ENCODE data around the gene POU3F3.

POU3F3 gene

GRCh38 chr2:104853534-104854497, at the start of gene POU3F3:
TSS of gene POU3F3 (plus strand) at chr2:104854115. CDS start at chr2:104855511, 1,396 bp downstream.
- DNase-seq = no peak

DNA sequence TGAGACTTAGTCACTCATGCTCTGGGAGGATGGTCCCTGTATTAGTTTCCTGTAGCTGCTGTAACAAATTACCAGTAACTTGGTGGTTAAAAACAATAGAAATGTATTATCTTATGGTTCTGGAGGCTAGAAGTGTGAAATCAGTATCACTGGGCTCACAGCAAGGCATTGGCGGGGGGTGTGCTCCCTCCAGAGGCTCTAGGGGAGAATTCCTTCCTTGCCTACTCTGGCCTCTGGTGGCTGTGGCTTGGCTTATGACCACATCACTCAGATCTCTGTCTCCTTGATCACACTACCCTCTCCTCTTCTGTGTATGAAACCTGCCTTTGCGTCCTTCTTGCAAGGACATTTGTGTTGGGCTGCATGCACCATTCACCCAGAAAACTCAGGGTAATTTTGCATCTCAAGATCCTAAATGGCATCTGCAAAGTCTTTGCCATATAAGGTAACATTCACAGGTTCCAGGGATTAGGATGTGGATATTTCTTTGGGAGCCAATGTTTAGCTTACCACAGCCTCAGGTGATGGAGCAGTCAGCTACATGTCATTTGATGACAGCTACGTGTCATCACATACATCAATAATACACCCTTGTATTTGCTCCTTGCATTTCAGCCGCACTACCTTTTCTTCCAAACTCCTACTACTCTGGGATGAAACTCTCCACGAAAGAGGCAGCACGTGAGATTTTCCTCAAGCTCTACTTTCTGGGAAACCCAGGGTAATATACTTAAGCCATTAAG, 49.6 kb upstream of the POU3F3 start:
- DNase-seq = no peak

DNA sequence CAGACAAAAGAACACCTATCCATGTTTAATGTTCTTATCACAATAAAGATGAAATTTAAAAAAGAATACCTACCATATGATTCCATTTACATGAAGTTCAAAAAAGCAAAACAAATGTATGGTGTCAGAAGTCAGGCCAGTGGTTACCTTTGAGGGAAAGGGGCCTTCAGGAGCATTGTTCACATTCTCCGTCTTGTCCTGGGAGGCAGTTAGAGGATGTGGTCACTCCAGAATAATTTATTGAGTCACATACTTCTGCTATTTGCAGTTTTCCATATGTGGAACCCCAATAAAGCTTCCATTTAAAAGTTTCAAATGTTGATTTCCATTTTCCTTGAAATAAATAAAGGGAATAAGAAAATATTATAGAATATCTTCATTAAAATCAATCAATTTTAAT, 41.6 kb upstream of the POU3F3 start:
- DNase-seq = no peak

DNA sequence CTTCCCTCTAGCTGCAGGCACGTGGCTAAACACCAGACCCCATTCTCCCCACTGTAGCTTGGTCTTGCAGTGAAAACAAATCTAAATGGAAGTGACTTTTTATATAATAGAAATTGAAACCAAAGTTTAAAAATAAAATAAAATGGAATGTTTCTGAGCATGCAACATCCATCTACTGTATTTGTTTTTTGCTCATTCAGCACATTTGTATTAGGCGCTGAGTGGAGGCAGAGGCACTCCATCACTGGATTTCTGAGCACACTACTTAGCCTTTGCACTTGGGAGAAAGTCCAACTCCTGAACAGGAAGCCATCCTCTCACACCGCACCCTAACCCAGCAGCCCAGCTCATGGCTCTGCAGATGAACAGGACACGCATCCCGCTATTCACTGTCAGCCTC, 37.8 kb upstream of the POU3F3 start:
- no peak for DNase-seq

GRCh38 chr2:104818264-104818663, 35.7 kb upstream of the POU3F3 start:
- DNase-seq = no peak

GRCh38 chr2:104820126-104820525, 33.8 kb upstream of the POU3F3 start:
- no peak for DNase-seq

DNA sequence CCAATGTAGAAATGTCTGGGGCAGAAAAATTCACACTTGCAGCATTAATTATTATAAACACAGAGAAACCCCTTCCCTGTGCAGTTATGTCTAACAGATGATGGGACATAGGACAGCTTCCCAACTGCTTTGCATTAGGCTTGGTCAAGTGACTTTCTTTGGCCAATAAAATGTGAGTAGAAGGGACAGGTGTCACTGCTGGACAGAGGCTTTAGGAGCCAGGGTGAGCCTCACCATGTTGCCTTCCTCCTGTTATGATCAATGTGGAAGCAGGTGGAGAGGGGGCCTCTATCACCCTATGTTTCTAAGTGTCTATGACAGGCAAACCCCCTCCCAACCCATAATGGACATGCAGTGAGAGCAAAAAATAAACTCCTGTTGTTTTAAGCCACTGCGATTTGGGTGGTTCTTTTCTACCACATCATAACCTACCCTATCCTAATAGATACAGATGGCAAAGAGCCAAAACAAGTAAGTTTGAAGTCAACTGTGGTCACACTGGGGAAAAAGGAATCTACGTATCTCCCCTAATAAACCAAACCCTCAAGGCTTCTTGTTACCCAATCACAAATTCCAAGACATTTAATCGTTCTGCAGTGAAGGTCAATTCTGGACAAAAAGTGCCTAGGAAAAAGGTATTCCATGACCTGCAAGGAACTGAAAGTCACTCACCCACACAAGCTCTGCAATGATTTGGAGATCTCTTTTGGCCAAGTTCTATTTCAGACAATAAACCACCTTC, 28.6 kb upstream of the POU3F3 start:
- DNase-seq = no peak

DNA sequence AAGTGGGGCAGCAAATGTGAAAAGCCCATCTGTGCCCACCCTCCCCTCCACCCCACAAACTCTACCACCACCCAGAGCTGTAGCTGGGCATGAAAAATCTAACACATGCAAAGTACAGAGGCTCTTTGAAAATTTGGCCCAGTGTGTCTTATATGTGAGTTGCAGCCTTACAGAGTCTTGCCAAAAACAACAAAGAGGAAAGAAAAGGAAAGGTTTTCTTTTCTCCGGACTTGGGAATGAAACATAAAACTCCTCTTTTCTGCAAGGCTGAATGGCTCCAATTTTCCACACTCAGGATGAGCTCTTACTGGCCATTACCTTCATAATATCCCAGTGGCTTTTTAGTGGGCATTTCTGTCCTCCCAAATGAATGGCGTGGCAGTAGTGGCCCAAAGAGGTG, 27.9 kb upstream of the POU3F3 start:
- DNase-seq = no peak

DNA sequence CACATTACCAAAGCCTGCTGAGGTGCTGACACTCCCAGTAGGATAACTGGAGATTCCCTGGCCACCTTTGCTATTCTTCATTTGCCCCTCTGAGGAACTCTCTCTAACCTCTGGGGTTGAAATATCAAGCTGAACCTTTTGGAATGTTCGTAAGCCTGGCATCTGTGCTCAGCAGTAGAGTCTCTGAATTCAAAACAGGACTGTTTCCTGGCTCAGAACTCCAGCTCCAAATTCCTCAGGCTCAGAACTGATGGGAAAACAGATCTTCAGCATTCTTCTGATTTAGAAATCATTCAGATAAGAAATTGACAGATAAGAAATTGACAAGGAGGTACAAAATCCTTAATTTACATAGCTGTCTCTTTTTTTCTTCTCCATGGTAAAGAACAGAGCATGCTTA, 22.2 kb upstream of the POU3F3 start:
- no peak for DNase-seq

DNA sequence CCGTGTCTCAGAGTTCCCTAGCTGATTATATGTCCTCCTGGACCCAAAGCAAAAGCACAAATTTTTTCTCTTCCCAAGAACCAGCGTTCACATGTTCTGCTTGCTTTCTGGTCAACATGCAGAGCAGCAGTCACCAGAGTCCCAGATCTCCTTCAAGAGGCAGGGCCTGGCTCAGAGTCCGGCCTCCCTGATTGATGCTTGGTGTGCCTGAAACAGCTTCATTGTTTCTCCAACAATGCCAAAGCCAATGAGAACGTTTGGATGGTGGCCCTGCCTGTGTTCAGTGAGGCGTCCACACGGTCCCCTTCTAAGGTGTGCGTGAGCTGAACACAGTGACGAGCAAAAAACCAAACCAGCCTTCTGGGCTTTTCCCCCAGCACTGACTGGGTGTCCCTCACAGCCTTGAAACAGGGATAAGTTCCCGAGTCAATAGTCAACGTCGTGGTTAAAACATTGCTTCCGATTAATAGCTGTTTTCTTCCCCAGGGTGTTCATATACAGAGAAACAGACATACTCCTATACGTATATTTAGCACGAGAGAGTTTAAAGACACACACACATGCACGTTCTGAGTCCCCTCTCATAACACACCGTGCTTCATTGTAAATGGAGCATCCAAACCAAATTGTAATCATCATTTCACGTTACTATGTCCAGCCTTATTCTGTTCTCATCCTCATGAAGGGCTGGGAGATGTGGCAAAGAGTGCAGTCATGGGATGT, 19.3 kb upstream of the POU3F3 start:
- DNase-seq = no peak

DNA sequence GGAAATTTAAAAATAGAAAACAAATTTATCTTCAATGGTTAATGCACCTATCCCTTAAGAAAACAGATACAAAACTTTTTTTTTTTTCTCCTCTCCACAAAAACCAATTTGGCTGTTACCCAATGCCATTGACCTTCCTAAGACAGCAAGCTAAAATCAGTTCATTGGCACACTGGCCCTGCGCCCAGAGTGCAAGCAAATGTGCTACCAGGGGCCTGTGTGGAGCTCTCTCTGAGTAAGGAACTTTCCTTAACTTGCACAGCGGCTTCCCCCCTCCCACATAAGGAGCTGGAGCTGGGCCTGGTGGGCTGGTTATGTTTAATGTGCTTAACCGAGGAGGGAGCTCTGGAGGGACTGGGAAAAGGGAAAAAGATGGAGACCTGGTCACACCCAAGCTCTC, 17.6 kb upstream of the POU3F3 start:
- DNase-seq = no peak

- no peak for DNase-seq
These were observed 17.1 kb upstream of the POU3F3 start for GRCh38 chr2:104836841-104837240.

- DNase-seq = no peak
These were observed 13.8 kb upstream of the POU3F3 start for GRCh38 chr2:104840156-104840555.

DNA sequence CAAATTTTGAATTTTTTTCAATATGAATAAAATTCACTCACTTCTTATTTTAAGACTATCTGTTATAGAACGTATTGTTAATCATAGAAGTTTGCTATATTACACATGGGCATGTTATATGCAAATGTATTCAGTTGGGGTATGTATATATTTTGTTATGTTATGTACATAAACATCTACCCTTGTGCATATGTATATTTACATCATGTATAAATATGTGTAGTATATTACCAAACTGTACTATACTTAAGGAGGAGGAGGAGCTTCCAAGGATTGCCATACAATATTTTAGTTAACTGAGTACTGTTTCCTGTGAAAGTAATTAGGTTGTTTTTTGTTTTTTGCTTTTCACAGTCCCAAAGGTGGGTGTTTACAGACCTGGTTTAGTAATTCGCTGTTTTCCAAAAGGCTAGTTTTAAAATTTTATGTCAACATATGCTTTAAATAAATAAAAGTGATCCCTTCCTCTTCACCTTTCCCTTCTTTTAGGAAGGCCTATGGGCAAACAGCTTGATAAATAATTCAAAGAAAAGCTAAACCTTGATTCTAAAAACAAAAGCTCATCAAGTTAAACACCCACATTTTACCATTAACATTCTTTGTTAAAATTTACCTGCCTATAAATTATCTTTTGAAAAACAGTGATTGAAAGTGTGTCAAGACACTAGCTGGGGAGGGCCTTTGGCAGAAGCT, 12.9 kb upstream of the POU3F3 start:
- DNase-seq = no peak

DNA sequence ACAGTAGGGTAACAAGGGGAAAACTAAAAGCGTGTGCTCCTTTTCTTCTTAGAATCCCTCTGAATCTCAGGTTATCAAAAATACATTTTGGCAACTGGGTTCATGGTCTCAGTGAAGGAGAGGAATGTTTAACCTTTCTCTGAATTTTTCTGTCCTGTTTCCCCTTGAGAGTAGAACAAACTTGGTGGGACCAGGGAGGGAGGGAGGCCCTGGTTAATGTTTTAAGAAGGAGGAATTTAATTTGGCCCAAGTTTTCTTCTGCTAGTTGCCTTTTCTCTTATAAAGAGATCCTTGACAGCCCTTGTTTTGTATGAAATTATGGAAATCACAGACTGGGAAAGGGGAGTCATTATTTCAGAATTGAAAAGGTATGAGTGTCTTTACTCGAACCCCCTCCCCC, 12.2 kb upstream of the POU3F3 start:
- no peak for DNase-seq

DNA sequence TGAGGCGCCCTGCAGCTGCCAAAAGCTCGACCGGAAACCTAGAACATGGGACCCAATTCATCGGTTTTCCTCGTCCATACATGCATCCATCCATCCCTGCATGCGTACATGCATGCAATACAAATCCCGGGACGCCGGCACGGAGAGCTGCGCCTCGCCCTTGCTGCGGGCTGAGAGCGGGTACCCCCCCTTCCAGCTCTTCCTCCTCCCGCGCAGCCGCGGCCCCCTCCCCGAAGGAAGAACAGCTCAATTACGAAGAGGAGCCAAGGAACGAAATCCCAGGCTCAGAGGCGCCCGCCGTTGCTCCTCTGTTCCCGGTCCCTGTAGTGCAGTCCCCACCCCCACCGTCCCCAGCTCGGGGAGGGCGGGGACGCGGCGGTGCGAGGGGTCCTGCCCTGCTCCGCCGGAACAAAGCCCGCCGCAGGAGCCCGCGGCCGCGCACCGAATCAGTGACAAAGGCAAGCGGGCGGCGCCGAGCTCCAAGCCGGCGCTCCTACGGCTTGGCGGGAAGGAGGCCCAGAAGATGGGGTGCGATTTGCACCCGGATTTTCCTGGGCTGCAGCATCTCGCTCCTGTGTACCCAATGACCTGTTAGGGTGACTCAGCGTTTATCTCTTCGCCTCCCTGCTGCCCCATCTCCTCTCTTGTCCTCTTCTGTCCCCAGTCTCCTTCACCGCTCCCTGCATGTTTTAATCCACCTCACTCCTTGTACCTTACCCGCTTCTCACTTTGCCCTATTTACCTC, 8.9 kb upstream of the POU3F3 start:
- no peak for DNase-seq

- no peak for DNase-seq
These were observed 8.4 kb upstream of the POU3F3 start for GRCh38 chr2:104845552-104845931.

DNA sequence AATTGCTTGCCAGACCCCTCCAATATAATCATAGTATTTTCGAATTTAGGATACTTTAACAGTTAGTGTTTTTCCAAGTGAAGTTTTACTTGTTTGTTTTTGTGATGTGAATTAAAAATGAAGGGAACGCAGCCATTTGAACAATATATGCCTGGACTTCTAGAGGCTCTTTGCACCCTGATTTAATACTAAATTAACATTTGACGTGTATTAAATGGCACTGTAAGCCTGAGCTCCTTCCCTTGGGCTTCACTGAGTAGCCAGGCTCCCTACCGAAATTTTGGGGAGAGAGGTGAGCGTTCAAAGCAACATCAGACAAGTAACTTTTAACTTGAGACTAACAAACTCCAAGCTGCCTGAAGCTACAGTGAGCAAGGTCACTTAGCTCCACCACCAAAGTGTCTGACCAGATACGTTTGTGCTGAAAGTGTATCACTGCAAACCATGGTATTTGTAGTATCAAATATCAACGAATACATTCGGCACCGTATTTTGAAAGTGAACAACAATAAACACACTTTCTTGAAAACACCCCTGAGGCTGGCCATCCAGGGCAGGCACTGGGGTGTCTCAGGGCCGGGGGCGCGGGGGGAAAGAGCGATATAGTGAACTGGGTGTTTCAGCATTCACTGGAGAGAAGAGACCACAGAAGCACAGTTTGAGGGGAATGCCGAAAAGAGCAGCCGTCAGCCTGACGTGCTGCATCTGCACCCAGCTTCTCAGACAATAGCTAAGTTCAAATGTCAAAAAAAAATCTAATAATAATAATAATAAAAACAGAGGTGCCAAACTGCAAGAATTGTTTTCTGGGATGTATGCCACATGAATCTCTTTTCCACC, 7.7 kb upstream of the POU3F3 start:
- DNase-seq = no peak

GRCh38 chr2:104846786-104847585, 6.9 kb upstream of the POU3F3 start:
- no peak for DNase-seq

Measured in stimulated activated naive CD4-positive, alpha-beta T cell treated with Interleukin-2 at 50 U/mL for 16 hours (primary cell).